NCI-H2107 treated with DMSO at 0.1 percent for 48 hours (cell line): ENCODE data around the gene PIGA.

ENCODE experiments used
- DNase-seq: peaks from one replicate; lab custom pipeline; 2025; ENCODE audit not compliant: unreplicated experiment; lab: John Stamatoyannopoulos, UW

Gene PIGA

GRCh38 chrX:15335135-15336022 lies at the start of gene PIGA:
Gene PIGA (minus strand): TSS chrX:15335523. CDS start chrX:15331930, 3,593 bp downstream.
- DNase-seq = peak; percentile 96

- no peak for DNase-seq
Observed at GRCh38 chrX:15384304-15384703, 49.0 kb upstream of the PIGA start, which contains the start of gene VEGFD. Gene VEGFD (minus strand): TSS chrX:15384413. CDS start chrX:15383946, 467 bp downstream.

- DNase-seq = no peak
Observed at GRCh38 chrX:15382813-15383212, 47.5 kb upstream of the PIGA start.

GRCh38 chrX:15376956-15377355 lies 41.6 kb upstream of the PIGA start:
- DNase-seq = no peak

GRCh38 chrX:15373976-15374375 lies 38.7 kb upstream of the PIGA start:
- no peak for DNase-seq

- DNase-seq = no peak
Observed at GRCh38 chrX:15366506-15367352, 31.4 kb upstream of the PIGA start.

- no peak for DNase-seq
Observed at GRCh38 chrX:15359701-15360100, 24.4 kb upstream of the PIGA start.

- DNase-seq = no peak
Observed at GRCh38 chrX:15358533-15358932, 23.2 kb upstream of the PIGA start.

- DNase-seq = no peak
Observed at GRCh38 chrX:15356444-15356843, 21.1 kb upstream of the PIGA start.

- no peak for DNase-seq
Observed at GRCh38 chrX:15350329-15350996, 15.1 kb upstream of the PIGA start.

GRCh38 chrX:15349046-15349445 lies 13.7 kb upstream of the PIGA start:
- peak; percentile 41 for DNase-seq

- DNase-seq = no peak
Observed at GRCh38 chrX:15345976-15346375, 10.7 kb upstream of the PIGA start.

GRCh38 chrX:15344106-15344505 lies 8.8 kb upstream of the PIGA start:
- DNase-seq = no peak

GRCh38 chrX:15343075-15343476 lies 7.8 kb upstream of the PIGA start:
- DNase-seq = no peak

GRCh38 chrX:15340867-15341266 lies 5.5 kb upstream of the PIGA start:
- no peak for DNase-seq

GRCh38 chrX:15336023-15336413 lies 695 bp upstream of the PIGA start:
- peak; percentile 50 for DNase-seq

- no peak for DNase-seq
Observed at GRCh38 chrX:15334561-15334960, 762 bp downstream of the PIGA start.

- DNase-seq = no peak
Observed at GRCh38 chrX:15328821-15329220, 6.5 kb downstream of the PIGA start.

GRCh38 chrX:15328131-15328530 lies 7.2 kb downstream of the PIGA start:
- no peak for DNase-seq

GRCh38 chrX:15322472-15322871 lies 12.9 kb downstream of the PIGA start:
- no peak for DNase-seq

GRCh38 chrX:15322072-15322471 lies 13.3 kb downstream of the PIGA start:
- DNase-seq = no peak
